ENCODE data around the gene ZSCAN5C.

Gene ZSCAN5C

DNA sequence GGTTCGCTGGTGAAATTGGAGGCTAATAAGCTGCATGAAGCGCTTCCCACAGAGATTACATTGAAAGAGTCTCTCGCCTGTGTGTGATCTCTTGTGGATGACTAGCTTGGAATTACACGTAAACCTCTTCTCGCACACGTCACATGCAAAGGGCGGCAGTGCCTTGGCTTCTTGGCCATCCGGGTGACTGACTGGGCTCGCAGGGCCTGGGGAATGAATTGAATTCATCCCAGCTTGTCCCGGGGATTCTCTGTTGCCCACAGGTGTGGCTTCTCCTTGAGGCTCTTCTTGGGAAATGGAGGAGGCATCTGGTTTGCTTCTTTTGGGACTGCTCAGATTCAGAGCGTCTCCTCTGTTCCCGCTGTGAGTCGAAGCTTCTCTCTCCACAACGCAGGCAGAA, 19.8 kb downstream of the ZSCAN5C start:
- no peaks in the 10 kb centered on the region for H3K27me3 ChIP-seq (ENCODE audit: insufficient read depth, poor library complexity, severe bottlenecking)
- no peak for DNase-seq (ENCODE audit: low read depth in 1 of 2, low spot score in 1 of 2)
- TF ChIP-seq, protein P1, sequence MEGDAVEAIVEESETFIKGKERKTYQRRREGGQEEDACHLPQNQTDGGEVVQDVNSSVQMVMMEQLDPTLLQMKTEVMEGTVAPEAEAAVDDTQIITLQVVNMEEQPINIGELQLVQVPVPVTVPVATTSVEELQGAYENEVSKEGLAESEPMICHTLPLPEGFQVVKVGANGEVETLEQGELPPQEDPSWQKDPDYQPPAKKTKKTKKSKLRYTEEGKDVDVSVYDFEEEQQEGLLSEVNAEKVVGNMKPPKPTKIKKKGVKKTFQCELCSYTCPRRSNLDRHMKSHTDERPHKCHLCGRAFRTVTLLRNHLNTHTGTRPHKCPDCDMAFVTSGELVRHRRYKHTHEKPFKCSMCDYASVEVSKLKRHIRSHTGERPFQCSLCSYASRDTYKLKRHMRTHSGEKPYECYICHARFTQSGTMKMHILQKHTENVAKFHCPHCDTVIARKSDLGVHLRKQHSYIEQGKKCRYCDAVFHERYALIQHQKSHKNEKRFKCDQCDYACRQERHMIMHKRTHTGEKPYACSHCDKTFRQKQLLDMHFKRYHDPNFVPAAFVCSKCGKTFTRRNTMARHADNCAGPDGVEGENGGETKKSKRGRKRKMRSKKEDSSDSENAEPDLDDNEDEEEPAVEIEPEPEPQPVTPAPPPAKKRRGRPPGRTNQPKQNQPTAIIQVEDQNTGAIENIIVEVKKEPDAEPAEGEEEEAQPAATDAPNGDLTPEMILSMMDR (IDR thresholded peaks at IDR 0.05; ENCODE audit: insufficient read depth, low read length): no peak
- no peak for TF ChIP-seq GABPA (IDR thresholded peaks at IDR 0.05; ENCODE audit: low read depth)
- TF ChIP-seq REST (IDR thresholded peaks at IDR 0.05; ENCODE audit: insufficient replicate concordance, low read depth): no peak
- TF ChIP-seq POLR2AphosphoS5 (IDR thresholded peaks at IDR 0.05; ENCODE audit: low read depth): no peak
- no peak for TF ChIP-seq SPI1 (IDR thresholded peaks at IDR 0.05; ENCODE audit: borderline replicate concordance, low read depth)

GRCh38 chr19:56222901-56223300, 20.8 kb downstream of the ZSCAN5C start:
- H3K4me3 ChIP-seq (replicated peaks; ENCODE audit: insufficient read depth, low read length): no peak overlapping the region
- TF ChIP-seq REST (IDR thresholded peaks at IDR 0.05; ENCODE audit: insufficient replicate concordance, low read depth) (no peak), POLR2AphosphoS5 (IDR thresholded peaks at IDR 0.05; ENCODE audit: low read depth) (no peak), SPI1 (IDR thresholded peaks at IDR 0.05; ENCODE audit: borderline replicate concordance, low read depth) (no peak), GABPA (IDR thresholded peaks at IDR 0.05; ENCODE audit: low read depth) (no peak)
- TF ChIP-seq, protein P1 (IDR thresholded peaks at IDR 0.05; ENCODE audit: insufficient read depth, low read length): no peak
- H3K27me3 ChIP-seq (ENCODE audit: insufficient read depth, poor library complexity, severe bottlenecking): no peaks in the 10 kb centered on the region
- H3K27ac ChIP-seq (replicated peaks): no peak overlapping the region
- DNase-seq (ENCODE audit: low read depth in 1 of 2, low spot score in 1 of 2): no peak

More for the DNA sequence above, 19.8 kb downstream of the ZSCAN5C start:
- no peak overlapping the region for H3K27ac ChIP-seq (replicated peaks)
- H3K4me3 ChIP-seq (replicated peaks; ENCODE audit: insufficient read depth, low read length): no peak overlapping the region

DNA sequence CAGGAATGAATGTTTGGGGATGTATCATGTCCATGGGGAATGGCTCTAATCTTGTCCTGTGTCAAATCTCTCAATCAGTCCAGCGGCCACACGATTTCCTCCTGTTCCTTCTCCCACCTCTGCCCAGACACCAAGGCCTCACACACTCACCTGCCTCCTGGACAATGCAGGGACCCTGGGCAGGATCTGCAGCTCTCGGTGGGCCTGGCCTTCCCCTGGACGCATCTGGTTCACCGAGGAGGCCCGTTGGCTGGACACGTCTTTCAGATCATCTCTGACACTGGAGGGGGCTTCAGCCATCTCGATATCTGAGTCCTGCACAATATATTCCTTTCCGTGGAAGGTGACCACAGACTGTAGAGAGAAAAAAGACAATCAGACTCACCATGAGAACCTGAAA, 21.4 kb downstream of the ZSCAN5C start:
- TF ChIP-seq, protein P1 (IDR thresholded peaks at IDR 0.05; ENCODE audit: insufficient read depth, low read length): no peak
- TF ChIP-seq REST (IDR thresholded peaks at IDR 0.05; ENCODE audit: insufficient replicate concordance, low read depth) (no peak), GABPA (IDR thresholded peaks at IDR 0.05; ENCODE audit: low read depth) (no peak), SPI1 (IDR thresholded peaks at IDR 0.05; ENCODE audit: borderline replicate concordance, low read depth) (no peak), POLR2AphosphoS5 (IDR thresholded peaks at IDR 0.05; ENCODE audit: low read depth) (no peak)
- no peak for DNase-seq (ENCODE audit: low read depth in 1 of 2, low spot score in 1 of 2)
- Histone ChIP-seq H3K27ac (replicated peaks) (no peak overlapping the region), H3K27me3 (ENCODE audit: insufficient read depth, poor library complexity, severe bottlenecking) (no peaks in the 10 kb centered on the region), H3K4me3 (replicated peaks; ENCODE audit: insufficient read depth, low read length) (no peak overlapping the region)
